EL (cell line): ENCODE results near the gene PPP3R2.

Experiments
- DNase-seq: peaks from one replicate; pipeline ENCODE4 v3.0.0-alpha.2; 2016

Gene PPP3R2, protein sequence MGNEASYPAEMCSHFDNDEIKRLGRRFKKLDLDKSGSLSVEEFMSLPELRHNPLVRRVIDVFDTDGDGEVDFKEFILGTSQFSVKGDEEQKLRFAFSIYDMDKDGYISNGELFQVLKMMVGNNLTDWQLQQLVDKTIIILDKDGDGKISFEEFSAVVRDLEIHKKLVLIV

DNA sequence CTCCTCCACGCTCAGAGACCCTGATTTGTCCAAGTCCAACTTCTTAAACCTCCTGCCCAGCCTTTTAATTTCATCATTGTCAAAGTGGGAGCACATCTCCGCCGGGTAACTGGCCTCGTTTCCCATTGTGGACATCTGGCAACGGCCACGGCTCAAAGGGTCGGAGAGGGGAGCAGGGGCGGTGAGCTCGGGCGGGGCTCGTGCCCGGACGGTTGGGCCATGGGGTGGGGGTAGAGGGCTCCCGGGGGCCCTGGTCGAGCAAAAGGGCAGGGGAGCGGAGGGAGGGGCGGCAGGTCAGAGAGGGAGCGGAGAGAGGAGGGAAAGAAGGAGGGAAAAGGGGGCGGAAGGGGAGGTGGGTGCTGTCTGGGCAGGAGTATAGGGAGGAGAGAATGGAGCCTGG lies at the start of gene PPP3R2:
Gene PPP3R2 (minus strand): TSS at position 174 of the 400 bp plus-strand sequence. CDS start 48 bp downstream, at position 126.
- DNase-seq, result no peak

DNA sequence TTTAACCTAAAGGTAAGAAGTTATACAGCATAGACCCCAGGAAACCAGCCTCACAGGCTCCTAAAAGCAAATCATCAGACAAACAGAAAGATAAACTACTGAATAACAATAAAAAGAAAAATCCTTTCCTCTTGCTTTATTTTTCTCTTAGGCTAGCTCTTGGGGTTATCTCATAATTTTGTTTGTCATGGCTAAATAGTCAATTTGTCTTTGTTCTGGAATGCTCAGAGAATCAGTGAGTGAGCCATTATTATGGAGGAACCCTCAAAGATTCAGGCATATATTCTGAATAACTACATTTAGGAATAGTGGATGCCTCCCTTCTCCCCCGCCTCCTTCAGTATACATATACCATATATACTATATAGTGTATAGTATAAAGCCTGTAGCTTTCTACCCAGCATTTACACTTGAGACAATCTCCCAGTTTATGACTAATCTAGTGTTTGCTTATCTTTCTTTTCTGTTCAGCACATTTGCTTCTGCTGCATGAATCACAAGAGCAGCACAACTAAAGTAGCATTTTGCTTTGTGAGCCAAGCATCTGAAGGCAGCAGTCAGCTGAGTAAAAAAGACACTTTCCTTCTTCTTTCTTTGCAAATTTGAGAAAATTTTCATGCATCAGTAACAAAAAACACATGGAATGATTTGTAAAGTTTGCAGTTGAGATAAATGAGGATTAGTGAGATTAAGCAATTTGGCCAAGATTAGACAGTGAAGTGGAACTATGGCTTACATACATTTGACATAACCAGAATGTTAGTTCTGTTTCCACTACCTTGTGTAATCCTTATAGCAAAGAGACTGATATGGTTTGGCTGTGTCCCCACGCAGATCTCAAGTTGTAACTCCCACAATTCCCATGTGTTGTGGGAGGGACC lies 45.3 kb upstream of the PPP3R2 start:
- no peak for DNase-seq

DNA sequence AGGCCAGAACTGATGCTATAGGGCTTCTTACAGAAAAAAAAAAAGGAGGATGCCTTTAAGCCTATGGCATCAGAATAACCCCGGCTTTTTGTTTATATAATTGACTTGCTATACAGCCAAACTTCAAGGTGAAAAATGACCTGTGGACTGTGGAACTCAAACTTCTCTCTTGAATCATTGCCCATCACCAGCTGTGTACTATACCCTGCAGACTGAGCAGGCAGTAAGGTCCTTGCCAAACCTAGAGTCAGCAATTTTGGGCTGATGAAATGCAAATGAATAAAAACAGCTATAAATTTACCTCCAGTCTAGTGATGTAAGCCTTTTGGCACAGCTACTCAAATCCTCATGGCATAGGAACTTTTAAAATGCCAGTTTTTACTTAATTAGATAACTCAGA lies 44.5 kb upstream of the PPP3R2 start:
- no peak for DNase-seq

DNA sequence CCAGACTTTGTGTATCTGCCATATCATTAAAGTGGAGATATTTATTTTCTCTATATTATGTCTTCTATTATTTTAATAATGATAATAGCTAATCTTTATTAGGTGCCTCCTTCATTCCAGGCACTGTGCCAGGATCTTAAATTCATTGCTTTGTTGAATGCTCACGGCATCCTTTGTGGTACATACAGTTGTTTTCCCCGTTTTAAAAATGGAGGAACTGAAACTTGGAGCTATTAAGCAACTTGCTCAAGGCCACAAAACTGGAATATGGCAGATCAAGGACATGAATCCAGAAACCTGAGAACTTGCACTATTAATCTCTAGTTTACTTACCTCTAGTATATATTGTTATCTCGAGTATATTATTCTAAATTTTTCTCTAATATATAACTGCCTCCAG lies 41.5 kb upstream of the PPP3R2 start:
- no peak for DNase-seq

DNA sequence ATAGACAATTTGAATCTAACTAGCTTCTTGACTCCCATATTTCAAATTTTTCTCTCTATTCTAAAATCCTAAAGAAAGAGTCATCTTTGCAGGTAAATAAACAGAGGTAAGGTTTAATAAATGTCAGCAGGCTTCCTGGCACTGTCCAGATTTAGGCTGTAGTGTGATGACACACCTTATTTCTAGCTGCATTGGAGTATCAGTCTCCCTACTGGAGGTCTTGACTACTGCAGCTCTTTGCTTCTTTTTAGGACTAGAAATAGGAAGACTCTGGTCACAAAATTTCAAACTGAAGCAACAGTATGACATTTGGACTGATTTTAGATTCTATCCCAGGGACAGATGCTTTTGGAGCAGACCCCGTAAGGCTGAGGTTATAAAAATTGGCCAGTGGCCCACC lies 40.7 kb upstream of the PPP3R2 start:
- no peak for DNase-seq

DNA sequence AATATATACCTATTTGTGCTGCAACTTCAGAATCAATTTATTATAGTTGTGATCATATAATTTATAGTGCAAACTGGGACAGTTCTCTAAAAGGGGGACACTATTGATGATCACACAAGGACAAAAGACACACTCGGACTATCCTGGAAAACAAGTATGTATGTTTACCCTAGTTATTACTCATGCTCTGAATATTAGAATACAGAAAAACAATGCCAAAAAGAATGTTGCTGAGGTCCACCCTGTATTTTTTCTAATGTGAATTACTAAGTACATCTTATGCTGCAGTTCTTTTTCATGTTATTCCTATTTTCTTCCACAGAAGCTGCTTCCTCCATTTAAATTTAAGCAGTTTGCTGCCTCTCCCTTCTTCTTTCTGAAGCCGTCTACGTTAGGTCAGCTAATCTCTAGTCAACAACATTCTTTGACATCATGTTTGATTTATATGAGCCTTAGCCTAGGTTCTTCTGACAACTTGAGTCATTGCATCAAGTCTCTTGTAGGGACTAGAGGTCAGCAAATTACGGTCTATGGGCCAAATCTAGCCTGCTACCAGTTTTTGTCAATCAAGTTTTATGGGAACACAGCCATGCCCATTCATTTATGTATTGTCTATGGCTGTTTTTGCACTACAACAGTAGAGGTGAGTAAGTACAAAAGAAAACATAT lies 40.1 kb upstream of the PPP3R2 start:
- no peak for DNase-seq

DNA sequence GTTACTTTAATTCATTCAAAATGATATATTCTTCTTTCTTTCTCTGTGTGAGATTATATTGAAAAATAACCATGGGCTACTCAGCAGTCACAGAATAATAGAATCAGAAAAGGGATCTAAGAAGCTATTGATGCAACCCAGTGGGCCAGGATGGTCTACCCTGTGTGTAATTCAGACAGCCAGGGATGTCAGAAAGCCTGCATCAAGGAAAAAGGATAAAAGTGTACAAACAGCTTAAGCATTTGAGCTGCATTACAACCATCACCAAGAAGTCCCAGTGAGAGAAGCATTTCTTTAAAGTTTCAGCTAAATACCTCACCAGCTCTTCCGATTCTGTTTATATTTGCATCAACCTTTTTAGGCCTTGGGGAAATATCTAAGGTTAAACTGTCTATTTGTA lies 37.8 kb upstream of the PPP3R2 start:
- no peak for DNase-seq

DNA sequence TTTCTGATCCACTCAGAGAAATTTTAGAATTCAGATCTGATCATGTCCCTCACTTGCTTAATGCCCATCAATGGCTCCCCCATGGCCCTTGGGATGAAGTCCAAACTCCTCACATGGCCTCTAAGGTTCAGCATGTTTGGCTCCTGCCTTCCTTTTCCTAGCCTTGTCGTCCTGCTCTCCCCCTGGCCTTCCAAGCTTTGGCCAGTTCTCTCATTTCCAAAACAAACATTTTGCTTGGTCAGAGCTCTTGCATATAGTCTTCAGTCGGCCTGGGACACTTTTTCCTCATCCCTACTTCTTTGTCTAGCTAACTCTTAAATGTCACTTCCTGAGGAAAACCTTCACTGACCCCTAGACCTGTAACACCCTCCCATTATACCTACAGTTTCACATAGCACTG lies 37.1 kb upstream of the PPP3R2 start:
- DNase-seq, result no peak

DNA sequence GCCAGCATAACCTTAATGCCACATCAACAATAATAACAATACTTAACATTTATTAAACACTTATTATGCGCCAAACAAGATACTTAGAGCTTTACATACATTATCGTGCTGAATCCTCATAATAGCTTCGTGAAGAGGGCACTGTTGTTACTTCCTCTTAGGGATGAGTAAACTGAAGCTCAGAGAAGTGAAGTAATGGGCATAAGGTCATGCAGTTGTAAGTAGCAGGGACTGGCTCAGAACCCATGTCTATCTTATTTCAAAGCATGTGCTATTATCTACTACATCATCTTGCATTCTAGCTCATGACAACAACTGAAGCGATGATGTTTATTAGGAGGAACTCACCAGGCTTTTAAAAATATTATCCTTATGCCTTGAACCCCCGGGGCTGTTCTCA lies 34.9 kb upstream of the PPP3R2 start:
- no peak for DNase-seq

DNA sequence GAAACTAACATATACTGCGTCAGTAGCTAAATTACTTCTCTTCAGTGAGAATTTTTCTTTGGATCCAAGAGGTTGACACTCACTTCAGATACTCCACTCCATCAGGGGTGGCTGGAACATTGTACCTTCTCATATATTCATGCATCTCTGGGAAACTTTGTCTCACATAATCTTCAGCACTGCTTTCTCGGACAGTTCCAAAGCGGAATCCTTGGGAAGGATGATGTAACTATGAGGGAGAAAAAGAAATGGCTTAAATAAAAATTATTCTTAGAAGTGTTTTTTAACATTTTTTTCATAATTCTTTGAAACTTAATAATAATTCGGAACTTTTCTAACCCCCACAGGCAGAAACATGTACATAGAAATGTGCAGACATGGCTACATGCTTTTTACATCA lies 33.4 kb upstream of the PPP3R2 start:
- DNase-seq, result no peak

DNA sequence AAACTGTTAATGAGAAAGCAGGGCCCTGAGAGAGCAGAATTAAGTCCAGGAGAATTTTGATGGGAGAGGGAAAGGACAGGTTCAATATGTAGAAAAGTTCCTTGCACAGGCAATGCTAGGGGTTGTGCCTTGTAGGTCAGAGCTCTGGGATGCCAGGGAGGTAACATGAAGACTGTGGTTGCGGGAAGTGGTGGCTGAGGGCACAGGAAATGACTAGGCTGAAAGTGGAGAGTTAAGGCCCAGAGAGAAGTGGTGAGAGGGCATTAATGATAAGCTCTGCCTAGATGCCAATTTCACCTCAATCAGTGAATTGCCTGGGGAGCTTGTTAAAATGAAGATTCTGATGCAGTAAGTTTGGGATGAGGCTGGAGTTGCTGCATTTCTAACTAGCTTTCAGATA lies 31.5 kb upstream of the PPP3R2 start:
- DNase-seq, result no peak

DNA sequence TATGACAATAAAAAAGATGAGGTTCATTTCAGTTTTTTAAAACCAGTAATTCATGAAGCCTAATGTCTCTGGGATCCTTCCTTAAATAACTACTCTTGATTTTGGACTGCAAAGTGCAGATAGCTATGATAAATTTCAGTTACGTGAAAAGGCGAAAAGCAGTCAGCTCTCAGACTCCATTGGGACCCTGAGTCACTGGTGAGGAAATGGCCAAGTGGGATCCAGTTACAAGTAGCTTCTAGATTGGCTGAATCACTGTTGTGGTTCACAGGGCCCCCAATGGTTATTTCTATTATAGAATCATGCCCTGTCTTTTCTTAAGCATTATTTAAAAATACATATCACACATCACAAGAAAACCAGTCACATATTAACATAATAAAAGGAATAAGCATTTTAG lies 31.1 kb upstream of the PPP3R2 start:
- peak; percentile 6 for DNase-seq

DNA sequence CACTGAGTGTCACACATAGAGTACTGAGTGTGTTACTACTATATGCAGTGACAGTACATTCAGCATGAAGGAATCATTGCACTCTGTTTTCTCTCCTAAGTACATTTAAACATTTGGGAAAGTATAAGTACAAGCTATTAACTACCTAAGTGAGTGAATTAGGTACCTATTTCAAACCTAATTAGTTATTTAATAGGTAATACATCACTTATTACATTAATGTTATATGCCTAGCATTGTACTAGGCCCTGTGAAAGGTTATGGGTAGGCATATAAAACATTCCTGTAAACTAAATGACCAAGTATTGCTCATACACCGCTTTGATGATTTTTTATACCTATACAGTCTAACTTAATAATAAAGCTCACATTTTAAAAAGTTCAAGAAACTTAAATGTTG lies 25.7 kb upstream of the PPP3R2 start:
- DNase-seq, result no peak

DNA sequence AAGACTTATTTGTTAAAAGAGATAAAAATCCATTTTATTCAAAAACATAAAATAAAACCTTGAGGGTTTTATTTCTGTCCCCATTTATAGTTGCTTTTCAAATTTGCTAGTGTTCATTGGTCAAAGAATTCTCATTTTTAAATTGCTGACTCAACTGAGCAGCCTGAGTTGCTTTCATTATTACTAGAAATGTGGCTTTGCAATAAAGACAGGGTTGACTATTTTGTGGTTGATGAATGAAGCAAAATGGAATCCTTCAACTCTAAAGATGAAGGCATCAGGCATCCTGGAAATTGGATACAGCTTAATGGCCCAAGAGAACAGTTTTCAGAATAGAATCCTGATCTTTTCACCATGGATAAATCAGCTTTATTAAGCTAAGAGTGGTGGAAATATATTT lies 23.9 kb upstream of the PPP3R2 start:
- DNase-seq, result no peak

DNA sequence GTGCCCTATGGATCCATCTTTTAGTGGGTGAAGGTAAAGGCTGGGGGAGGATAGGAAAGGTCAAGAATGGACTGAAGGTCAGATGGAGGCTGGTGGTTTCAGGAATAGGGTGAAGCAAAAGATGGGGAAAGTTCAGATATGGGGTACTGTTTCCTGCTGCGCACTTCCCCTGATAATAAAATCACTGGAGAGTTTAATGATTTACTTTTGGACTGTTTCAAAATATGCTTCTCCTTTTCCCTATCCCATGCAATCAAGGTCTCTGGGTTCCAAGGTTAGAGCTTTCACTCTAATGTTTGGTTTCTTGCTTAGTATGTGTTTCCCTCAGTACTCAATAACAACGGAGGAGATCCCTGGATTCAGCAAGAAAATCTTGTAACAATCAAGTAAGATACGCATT lies 10.8 kb upstream of the PPP3R2 start:
- no peak for DNase-seq

DNA sequence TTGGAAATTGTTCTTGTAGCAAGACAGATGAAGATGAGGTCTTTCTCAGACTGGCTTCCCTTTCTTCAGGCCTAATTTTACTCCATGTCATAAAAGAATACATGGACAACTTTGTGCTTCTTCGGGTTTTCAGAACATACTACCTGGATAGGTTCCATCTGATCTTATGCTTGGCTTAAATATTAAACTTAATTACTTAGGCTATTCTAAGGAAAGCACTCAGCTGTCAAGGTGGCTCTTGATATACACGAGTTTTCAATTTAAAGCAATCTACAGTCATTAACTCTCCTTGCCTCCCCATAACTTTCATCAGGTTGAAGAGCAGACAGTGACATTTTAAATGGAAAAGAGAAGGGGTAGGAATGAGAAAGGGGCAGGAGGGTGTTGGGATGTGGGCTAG lies 9.5 kb upstream of the PPP3R2 start:
- DNase-seq, result no peak

DNA sequence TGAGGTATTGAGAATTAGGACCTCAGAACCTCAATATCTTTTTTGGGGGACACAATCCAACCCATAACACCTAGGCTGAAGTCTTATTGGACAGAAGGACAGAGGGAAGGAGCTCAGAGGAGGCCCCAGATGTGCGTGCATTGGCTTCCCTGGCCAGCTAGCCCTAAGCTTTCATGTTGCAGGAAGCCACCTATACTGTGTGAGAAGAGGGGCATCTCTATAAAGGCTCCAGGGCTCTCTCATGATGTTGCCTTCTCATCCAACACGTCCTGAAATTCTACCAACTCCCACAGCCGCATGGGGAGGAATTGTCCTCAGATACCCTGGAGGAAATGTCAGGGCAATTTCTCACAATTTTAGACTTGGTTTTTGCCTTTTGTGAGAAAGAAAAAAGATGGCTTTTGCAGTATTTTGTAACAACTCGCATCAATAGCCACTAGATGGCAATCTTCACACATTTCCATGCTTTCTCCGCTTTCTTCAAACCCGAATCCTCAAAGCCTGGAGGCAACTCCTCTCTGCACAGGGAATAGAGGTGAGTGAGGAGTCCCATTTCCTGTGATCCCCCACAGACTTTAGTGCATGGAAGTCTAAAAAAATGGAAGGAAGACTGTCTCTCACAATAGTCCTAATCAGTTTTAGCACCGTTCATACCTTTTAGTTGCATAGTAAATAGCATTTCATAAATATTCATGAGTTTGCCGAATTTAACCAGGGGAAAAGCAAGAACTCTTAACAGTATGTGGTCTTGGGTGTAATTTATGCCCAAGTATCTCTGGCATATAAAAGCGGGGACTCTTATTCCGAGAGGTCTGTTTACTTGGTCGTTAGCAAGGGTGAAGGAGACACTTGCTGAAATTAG lies 7.4 kb upstream of the PPP3R2 start:
- peak; percentile 47 for DNase-seq

DNA sequence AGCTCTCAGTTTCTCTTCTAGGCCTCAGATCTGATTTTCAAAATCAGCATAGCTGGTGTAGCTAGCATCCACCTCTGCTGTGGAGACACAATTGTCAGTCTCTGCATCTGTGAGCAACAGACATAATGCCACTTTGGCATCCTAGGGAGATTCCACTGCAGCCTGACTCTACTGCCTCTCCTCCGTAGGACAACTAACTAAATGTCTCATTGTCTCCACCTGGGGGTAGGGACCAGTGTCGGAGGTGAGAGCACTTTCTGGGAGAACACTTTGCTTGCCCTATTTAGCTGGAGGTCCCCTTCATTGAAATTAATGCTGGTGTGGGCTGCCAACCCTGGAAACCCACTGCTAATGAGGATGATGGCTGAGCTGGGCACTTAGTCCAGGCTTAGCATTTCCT lies 1.4 kb downstream of the PPP3R2 start:
- DNase-seq, result no peak

DNA sequence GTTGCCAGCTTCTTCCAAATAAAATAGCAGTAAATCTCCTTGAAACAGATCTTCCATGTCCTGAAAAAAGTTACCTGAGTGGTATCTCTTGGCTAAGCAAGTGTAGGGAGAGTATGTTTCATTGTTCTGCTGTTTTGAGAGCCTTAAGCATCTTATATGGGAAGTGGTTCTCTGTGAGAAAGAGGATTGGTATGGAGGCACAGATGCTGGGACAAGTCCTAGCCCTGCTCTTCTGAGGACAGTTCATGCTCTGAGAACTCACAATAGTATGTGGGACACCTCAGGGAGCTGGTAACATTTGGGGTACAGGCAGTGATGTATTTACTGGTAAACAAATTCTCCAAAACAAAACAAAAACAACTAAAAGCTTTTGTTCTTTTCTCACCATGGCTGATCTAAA lies 2.0 kb downstream of the PPP3R2 start:
- DNase-seq, result peak; percentile 9

DNA sequence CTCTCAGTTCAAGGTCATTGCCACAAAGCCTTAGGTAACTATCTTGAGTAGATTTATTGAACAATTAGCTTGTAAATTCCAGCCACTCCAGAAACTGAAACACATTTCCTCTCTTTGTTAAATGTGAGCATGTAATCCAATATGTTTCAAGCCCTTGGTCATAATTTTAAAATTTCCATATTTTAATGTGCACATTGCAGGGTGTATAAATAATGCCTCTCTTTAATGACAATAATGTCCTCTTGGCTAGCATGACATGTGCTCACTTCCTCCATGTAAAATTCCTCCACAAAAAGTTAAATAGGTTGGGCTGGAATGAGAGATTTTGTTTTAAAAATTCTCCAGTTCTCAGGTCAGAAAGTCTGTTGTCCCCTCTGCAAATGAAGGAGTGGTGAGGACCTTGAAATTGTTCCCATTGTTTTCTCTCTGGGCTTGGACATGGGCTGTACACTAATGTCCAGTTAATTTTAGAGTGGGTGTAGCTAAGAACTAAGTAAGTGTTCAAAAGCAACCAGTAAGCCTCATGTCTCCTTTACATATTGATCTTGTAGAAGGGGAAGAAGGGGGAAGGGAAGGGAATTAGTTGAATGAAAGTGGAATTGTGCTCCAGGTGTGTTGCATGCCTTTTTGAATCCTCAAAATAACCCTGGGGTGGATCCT lies 2.9 kb downstream of the PPP3R2 start:
- no peak for DNase-seq

DNA sequence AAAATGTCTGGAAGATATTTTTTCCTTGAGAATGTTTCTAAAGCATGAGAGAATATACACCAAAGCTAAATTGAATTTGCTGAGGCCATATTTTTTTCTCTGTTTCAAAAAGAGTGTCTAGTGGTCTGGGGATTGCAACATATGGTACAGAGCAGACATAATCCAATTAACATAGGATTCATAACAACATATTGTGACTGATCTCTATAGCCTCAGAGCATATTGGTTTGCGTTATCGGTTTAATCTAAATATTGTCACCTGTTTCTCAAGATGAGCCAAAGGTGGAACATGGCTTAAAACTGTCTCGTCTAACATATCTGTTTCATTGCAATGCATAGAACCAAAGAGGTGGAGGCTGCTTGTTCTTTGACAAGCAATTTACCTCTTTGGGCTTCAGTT lies 3.9 kb downstream of the PPP3R2 start:
- no peak for DNase-seq

DNA sequence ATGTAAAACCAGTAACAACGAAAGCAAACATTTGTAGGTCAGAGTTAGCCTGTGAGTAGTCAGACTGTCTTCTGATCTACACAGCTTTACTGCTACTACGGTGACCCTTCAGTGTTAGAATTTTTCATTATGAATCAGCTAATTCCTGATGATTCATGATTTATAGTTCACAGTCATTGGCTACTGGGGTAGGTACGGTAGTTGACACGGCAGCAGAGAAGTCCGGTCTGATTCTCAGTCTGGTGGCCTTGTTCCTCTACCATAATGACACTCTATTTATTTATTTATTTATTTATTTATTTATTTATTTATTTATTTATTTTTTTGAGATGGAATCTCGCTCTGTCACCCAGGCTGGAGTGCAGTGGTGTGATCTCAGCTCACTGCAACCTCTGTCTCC lies 4.7 kb downstream of the PPP3R2 start:
- peak; percentile 85 for DNase-seq
